Peyer's patch (tissue), 4 donors: ENCODE data around the gene ZNF761. TPM values are rescaled to one million over a fixed set of nuclear protein-coding genes. Genes with fewer than 3 reads are reported as not detected.

ENCODE experiments used
- DNase-seq, 3 donors: peaks; one replicate each; pipeline ENCODE4 v3.0.0-alpha.2; 2017 to 2019
- H3K27ac ChIP-seq, 4 donors: fragments of 200-600 bp; sonication (generic); one replicate each; pipeline ENCODE4 v1.5.1; 2016 to 2019
- H3K27me3 ChIP-seq, 2 donors: fragments of 200-600 bp; sonication (generic); one replicate each; pipeline ENCODE4 v1.5.1; 2019
- H3K36me3 ChIP-seq, 3 donors: fragments of 200-600 bp; sonication (generic); one replicate each; pipeline ENCODE4 v1.5.1; 2016 to 2019
- H3K4me1 ChIP-seq, 4 donors: fragments of 200-600 bp; sonication (generic); one replicate each; pipeline ENCODE4 v1.5.1; 2016 to 2019
- H3K4me3 ChIP-seq, 4 donors: fragments of 200-600 bp; sonication (generic); 1 replicate in 3 of 4; 2 replicates in 1 of 4; pipeline ENCODE4 v1.5.1; 2016 to 2019; ENCODE audit warnings: mild to moderate bottlenecking in 1 of 4
- H3K9me3 ChIP-seq, 4 donors: fragments of 200-600 bp; sonication (generic); one replicate each; pipeline ENCODE4 v1.5.1; 2016 to 2019; ENCODE audit warnings: mild to moderate bottlenecking in 1 of 4
- POLR2A ChIP-seq, 2 donors: fragments of 450-650 bp; IDR thresholded peaks; one replicate each; pipeline ENCODE4 v1.5.1; 2017; ENCODE audit warnings: antibody characterized with exemption in 2 of 2, mild to moderate bottlenecking in 2 of 2, moderate library complexity in 2 of 2
- total RNA-seq, 4 donors: library from RNA; depleted of rRNA; stranded (reverse); fragments of >200 nt; gene quantifications; one replicate each; pipeline ENCODE4 v1.1.0, GENCODE V29; 2016
- TF ChIP-seq, protein P1 (sequence below), 6 experiments: fragments of 450-650 bp in 4 of 6; fragments of 200-600 bp in 2 of 6; sonication (generic) in 1 of 6; IDR thresholded peaks; one replicate each; pipeline ENCODE4 v1.5.1; 2017 to 2019; ENCODE audit warnings: antibody characterized with exemption in 6 of 6, mild to moderate bottlenecking in 3 of 6, moderate library complexity in 1 of 6

Gene ZNF761
- 10 to 100 TPM in 2 of 4 donors, 1 to 10 TPM in 2; 6.8 to 24.8 (median 9.5) TPM for total RNA-seq

DNA sequence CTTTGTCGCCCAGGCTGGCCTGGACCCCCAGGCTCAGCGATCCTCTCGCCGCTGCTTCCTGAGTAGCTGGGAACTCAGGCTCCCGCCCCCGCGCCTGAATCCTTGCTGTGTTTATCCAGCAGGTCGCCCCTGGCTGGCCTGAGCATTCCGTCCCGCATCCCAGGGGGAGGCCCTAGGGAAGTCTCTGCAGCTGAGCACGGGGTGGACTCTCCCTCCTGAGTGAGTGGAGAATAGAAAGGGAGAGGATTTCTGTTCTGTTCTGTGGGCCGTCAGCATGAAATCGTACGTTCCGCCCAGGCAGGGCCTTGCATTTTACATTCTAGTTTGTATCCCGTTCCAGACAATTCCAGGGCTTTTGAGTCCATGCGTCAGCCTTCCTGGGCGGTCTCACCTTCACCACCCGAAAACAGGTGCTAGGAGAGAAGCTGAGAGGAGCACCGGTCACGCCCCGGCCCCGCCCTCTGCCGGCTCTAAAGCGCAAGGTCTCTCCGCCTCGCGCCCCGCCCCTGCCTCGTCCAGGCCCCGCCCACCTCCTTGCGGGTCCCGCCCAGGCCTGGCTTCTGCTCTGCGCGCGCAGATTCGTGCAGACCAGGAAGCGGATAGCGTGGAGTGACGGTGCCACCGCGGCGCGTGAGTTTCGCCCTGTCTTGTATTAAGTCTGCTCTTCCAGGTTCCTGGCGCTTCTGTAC, at the start of gene ZNF761:
TSS of gene ZNF761 (plus strand) at position 586 of the 689 bp plus-strand sequence. CDS start 15,285 bp downstream, outside the sequence.
- peak; percentile 97 to 99 (median 99) for DNase-seq
- TF ChIP-seq, protein P1, sequence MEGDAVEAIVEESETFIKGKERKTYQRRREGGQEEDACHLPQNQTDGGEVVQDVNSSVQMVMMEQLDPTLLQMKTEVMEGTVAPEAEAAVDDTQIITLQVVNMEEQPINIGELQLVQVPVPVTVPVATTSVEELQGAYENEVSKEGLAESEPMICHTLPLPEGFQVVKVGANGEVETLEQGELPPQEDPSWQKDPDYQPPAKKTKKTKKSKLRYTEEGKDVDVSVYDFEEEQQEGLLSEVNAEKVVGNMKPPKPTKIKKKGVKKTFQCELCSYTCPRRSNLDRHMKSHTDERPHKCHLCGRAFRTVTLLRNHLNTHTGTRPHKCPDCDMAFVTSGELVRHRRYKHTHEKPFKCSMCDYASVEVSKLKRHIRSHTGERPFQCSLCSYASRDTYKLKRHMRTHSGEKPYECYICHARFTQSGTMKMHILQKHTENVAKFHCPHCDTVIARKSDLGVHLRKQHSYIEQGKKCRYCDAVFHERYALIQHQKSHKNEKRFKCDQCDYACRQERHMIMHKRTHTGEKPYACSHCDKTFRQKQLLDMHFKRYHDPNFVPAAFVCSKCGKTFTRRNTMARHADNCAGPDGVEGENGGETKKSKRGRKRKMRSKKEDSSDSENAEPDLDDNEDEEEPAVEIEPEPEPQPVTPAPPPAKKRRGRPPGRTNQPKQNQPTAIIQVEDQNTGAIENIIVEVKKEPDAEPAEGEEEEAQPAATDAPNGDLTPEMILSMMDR (IDR thresholded peaks at IDR 0.05): peak in 5 of 6 experiments; percentile 25 to 47 (median 45)
- TF ChIP-seq POLR2A (IDR thresholded peaks at IDR 0.05): peak; percentile 73 to 74
- H3K27me3 ChIP-seq: no peaks in the 10 kb centered on the region
- peak within 1 kb of the TSS; percentile 61 to 82 (median 66) for H3K4me3 ChIP-seq
- H3K4me1 ChIP-seq: no peaks in the 10 kb centered on the region
- peak within 1 kb of the TSS; percentile 66 to 79 (median 75) for H3K27ac ChIP-seq
- H3K36me3 ChIP-seq: peaks cover 0 to 19% (median 0%) of the 10 kb centered on the region in 3 donors
- H3K9me3 ChIP-seq: no peaks in the 10 kb centered on the region

DNA sequence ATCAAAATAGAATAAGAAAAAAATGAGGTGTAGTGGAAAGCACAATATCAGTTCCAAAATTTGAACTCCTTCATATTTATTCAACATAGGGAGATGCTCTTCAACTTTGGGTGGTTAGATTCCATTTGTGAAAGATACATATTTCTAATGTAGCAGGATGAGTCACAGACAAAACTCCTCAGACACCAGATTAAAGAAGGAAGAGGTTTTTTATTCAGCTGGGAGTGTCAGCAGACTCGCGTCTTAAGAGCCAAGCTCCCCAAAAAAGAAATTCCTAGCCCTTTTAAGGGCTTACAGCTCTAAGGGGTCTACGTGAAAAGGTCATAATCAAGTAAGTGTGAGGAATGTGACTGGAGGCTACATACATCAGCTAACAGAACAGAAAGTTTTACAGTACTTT, 43.6 kb upstream of the ZNF761 start:
- Histone ChIP-seq H3K27ac (no peak overlapping the region), H3K9me3 (peaks cover 0 to 42% (median 6%) of the 10 kb centered on the region in 4 donors), H3K36me3 (peaks cover 0 to 4% (median 0%) of the 10 kb centered on the region in 3 donors)

DNA sequence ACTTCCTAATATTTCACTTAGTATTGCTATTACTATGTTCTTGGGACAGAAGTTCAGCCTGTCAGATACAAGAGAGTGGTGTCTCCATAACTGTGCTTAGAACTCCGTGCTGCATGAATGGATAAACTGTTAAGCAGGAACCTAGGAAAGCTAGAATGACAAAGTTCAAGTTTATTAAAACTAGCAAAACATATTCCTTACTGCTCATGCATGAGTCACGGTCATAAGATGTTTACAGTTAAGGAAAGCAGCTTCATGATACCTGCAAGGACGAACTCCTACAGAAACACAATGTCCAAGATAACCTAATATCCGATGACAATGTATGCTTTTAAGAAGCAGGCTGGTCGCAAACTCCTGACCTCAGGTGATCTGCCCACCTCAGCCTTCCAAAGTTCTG, 42.9 kb upstream of the ZNF761 start:
- Histone ChIP-seq H3K27ac (no peak overlapping the region), H3K36me3 (peaks cover 0 to 4% (median 0%) of the 10 kb centered on the region in 3 donors), H3K27me3 (no peaks in the 10 kb centered on the region), H3K4me3 (no peak overlapping the region), H3K4me1 (peaks cover 0 to under 1% (median 0%) of the 10 kb centered on the region in 4 donors), H3K9me3 (peaks cover 0 to 34% (median 3%) of the 10 kb centered on the region in 4 donors)
- TF ChIP-seq POLR2A (IDR thresholded peaks at IDR 0.05): no peak
- TF ChIP-seq, protein P1 (IDR thresholded peaks at IDR 0.05): no peak
- DNase-seq: no peak

More for the DNA sequence above, 43.6 kb upstream of the ZNF761 start:
- H3K27me3 ChIP-seq: no peaks in the 10 kb centered on the region
- no peak for TF ChIP-seq POLR2A (IDR thresholded peaks at IDR 0.05)
- TF ChIP-seq, protein P1 (IDR thresholded peaks at IDR 0.05): no peak
- no peak for DNase-seq
- no peaks in the 10 kb centered on the region for H3K4me1 ChIP-seq
- no peak overlapping the region for H3K4me3 ChIP-seq

DNA sequence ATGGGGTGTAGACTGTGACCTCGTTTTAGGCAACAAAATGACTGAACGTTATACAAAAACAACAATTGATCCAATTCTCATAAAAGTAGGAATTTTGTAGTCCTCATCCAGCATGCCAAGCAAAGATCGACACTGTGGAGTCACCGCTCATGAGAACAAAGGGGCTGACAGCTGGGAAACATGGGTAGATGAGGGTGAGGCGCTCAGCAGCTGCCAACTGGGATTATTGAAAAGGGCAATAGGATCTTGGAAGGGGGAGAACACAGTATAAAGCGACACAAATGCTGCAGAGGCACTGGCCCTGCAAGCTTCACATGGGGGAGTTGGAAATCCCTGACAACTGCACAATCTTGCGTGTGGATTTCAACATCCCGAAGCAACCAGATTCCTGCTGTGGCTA, 42.2 kb upstream of the ZNF761 start:
- Histone ChIP-seq H3K27ac (no peak overlapping the region), H3K4me1 (peaks cover 0 to 7% (median under 1%) of the 10 kb centered on the region in 4 donors), H3K9me3 (peaks cover 0 to 30% (median 2%) of the 10 kb centered on the region in 4 donors), H3K36me3 (peaks cover 0 to 4% (median 0%) of the 10 kb centered on the region in 3 donors), H3K27me3 (no peaks in the 10 kb centered on the region), H3K4me3 (no peak overlapping the region)
- no peak for DNase-seq
- no peak for TF ChIP-seq POLR2A (IDR thresholded peaks at IDR 0.05)
- TF ChIP-seq, protein P1 (IDR thresholded peaks at IDR 0.05): no peak

DNA sequence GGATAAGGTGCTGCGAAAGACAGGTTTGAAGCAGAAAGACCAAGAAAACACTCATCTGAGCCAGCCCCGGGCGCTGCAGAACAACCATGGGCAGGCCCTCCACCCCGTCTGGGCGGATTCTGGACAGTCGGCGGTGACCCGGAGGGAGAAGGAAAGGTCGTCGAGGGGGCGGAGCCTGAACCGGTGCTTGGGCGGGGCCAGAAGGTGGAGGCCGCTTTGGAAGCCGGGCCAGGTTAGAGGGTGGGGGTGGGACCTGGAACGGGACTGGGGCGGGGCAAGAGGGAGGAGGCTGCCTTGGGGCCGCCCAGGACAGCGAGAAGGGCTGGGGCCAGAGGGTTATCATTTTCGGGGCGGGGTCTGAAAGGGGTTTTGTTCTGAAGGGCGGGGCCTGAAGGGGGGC, 41.8 kb upstream of the ZNF761 start:
- Histone ChIP-seq H3K4me3 (no peak overlapping the region), H3K9me3 (peaks cover 0 to 26% (median 2%) of the 10 kb centered on the region in 4 donors)
- no peak for TF ChIP-seq POLR2A (IDR thresholded peaks at IDR 0.05)
- TF ChIP-seq, protein P1 (IDR thresholded peaks at IDR 0.05): no peak

More for the DNA sequence above, 41.8 kb upstream of the ZNF761 start:
- no peak for DNase-seq
- Histone ChIP-seq H3K27ac (no peak overlapping the region), H3K27me3 (no peaks in the 10 kb centered on the region), H3K4me1 (peaks cover 0 to 8% (median 2%) of the 10 kb centered on the region in 4 donors), H3K36me3 (peaks cover 0 to 4% (median 0%) of the 10 kb centered on the region in 3 donors)
